ENCODE measurements around the gene ANKRD27.
A peak's percentile ranks its signal among the peaks of the same experiment; 100 is the strongest.
"Not testable (repeated sequence)": the region's sequence is repeated elsewhere in the genome, so short reads cannot be mapped to it uniquely, and the experiment has no call there.

The ANKRD27 gene

GRCh38 chr19:32688311-32688710, 13.3 kb upstream of the ANKRD27 start:
- no peak for DNase-seq (ENCODE audit: low read depth)

GRCh38 chr19:32687681-32688080, 12.7 kb upstream of the ANKRD27 start:
- DNase-seq (ENCODE audit: low read depth): no peak

GRCh38 chr19:32686847-32687475, 12.0 kb upstream of the ANKRD27 start:
- DNase-seq (ENCODE audit: low read depth): no peak

- no peak for DNase-seq (ENCODE audit: low read depth)
Observed at GRCh38 chr19:32682317-32682716, 7.3 kb upstream of the ANKRD27 start.

DNA sequence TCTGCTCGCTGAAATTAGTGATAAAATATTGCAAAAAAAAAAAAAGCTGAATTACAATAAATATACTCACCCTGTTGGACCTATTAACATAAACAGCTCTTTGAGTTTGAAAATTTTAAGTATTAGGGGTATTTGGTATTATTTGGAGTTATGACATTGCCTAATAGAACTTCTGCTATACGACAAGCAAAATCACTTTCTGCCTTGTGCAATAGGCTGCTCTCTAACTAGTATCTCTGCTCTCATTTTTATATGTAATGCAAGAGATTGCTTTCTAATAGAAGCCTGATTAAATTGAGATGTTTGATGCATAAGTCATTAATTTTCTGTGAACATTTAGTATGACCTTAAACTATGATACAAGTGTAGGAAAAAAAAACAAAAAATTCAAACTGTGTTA, 6.0 kb upstream of the ANKRD27 start:
- no peak for DNase-seq (ENCODE audit: low read depth)

- DNase-seq (ENCODE audit: low read depth): no peak
Observed at GRCh38 chr19:32677657-32678056, 2.7 kb upstream of the ANKRD27 start.

- DNase-seq (ENCODE audit: low read depth): no peak
Observed at GRCh38 chr19:32676895-32677359, 1.9 kb upstream of the ANKRD27 start.

DNA sequence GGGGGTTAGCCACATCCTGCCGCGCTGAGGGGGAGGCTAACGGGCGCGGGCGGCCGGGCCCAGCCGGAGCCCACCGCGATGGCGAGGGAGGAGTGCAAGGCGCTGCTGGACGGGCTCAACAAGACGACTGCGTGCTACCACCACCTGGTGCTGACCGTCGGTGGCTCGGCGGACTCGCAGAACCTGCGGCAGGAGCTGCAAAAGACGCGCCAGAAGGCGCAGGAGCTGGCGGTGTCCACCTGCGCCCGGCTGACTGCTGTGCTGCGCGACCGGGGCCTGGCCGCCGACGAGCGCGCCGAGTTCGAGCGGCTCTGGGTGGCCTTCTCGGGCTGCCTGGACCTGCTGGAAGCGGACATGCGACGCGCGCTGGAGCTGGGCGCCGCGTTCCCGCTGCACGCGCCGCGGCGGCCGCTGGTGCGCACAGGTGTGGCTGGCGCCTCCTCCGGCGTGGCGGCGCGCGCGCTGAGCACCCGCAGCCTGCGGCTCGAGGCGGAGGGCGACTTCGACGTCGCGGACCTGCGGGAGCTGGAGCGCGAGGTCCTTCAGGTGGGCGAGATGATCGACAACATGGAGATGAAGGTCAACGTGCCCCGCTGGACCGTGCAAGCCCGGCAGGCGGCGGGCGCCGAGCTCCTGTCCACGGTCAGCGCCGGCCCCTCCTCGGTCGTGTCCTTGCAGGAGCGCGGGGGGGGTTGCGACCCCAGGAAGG, 1.4 kb upstream of the ANKRD27 start:
- peak; percentile 11 for DNase-seq (ENCODE audit: low read depth)

GRCh38 chr19:32675720-32676185, 773 bp upstream of the ANKRD27 start, which contains the start of gene RGS9BP:
Gene RGS9BP (plus strand): TSS chr19:32675848. CDS start chr19:32676264, 416 bp downstream.
- peak; percentile 57 for DNase-seq (ENCODE audit: low read depth)

GRCh38 chr19:32674153-32674930, 638 bp downstream of the ANKRD27 start:
- no peak for DNase-seq (ENCODE audit: low read depth)

DNA sequence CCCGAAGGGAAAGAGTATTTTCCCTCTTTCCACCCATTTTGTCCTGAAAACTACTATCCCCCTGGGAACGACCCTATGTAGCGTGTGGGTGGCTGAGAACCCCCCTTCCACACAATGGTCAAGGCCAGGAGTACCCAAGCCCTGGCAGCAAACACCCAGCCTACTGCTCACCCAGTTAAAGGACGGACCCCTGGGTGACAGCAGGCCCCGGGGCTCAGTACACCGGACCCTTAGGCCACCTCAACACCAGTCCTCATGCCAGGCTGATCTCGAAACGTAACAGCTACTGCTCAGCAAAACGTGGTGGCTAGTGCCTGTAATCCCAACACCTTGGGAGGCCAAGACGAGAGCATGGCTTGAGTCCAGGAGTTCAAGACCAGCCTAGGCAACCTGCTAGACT, 1.4 kb downstream of the ANKRD27 start:
- no peak for DNase-seq (ENCODE audit: low read depth)

DNA sequence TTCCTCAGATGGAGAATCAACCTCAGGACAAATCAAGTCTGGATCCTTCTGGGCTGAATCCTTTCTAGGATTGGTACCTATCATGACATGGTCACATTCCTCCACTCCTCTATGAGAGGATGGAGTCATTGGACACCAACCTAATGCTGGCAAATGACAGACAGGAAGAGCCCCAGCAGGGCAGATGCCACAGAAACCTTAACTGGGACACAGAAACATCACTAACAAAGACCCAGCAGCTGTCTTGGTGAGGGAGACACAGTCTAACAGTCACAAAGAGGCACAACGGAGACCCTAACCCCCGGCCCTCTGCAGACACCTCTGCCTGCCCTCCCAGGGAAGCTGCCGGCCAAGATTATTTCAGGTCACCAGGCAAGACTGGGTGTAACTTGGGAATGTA, 2.1 kb downstream of the ANKRD27 start:
- DNase-seq (ENCODE audit: low read depth): no peak

DNA sequence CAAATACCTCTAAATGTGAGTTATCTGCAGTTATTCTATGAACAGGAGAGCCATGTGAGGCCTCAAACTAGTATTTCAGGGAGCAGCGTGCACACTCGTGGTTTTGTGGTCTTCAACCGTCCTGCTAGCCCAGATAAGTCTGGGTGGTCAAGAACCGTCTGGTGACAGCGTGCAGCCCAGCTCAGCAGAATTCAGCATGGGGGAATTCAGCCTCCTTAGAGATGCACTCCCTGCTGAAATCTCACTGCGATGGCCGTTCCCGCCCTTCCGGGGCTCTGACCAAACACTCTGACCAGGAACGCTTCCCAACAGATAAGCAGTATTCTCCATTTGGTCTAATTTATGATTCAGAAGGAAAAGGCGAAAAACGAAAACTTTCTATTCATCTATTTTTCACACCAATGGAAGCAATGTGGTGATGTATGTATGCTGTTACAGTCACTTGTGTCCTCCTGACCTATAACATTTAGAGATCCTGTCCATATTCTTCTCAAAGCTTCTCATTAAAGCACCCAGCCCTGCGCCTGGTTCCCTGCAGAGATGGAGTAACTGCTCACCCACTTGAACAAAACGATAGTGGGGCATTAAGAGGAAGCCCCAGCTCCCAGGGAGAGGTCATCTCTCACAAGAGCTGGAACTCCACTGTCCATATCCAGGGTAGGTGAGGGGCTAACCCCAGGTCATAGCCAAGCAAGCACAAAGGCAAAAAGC, 2.9 kb downstream of the ANKRD27 start:
- DNase-seq (ENCODE audit: low read depth): no peak

GRCh38 chr19:32669310-32669709, 5.7 kb downstream of the ANKRD27 start:
- DNase-seq (ENCODE audit: low read depth): no peak

DNA sequence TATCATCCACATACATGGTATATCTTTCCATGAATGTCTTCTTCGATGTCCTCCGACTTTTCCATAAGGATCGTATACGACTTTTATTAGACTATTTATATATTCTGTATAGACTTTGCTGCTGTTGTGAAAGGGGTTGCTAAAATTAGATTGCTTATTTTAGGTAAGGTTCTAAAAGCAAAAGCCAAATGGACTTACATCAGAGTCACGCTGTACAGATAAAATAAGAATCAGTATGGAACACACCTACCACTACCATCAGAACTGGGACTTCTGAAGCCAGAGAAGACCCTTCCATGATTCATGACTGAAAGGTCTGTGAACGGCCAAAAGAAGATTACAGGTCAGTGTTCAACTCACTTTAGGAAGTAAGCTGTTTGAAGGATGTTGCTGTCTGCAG, 8.9 kb downstream of the ANKRD27 start:
- DNase-seq (ENCODE audit: low read depth): no peak

DNA sequence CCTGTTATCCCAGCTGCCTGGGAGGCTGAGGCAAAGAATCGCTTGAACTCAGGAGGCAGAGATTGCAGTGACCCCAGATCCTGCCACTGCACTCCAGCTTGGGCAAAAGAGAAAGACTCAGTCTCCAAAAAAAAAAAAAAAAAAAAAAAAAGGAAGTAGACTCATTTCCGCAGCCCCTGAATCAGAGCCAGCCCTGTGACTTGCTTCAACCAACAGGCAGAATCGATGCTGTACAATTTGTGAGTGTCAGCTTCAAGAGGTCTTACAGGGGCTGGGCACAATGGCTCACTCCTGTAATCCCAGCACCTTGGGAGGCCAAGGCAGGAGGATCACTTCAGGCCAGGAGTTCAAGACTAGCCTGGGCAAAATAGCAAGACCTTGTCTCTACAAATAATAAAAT, 12.8 kb downstream of the ANKRD27 start:
- no peak for DNase-seq (ENCODE audit: low read depth)

DNA sequence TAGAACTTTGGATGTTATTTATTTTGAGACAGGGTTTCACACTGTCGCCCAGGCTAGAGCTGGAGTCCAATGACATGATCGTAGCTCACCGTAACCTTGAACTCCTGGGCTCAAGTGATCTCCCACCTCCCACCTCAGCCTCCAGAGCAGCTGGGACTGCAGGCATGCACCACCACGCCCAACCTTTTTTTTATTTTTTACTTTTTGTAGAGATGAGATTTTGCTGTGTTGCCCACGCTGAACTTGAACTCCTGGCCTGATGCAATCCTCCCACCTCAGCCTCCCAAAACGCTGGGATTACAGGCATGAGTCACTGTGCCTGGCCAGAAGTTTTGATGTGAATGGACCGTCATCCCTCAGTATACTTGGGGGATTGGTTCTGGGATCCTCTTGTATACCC, 13.7 kb downstream of the ANKRD27 start:
- no peak for DNase-seq (ENCODE audit: low read depth)

DNA sequence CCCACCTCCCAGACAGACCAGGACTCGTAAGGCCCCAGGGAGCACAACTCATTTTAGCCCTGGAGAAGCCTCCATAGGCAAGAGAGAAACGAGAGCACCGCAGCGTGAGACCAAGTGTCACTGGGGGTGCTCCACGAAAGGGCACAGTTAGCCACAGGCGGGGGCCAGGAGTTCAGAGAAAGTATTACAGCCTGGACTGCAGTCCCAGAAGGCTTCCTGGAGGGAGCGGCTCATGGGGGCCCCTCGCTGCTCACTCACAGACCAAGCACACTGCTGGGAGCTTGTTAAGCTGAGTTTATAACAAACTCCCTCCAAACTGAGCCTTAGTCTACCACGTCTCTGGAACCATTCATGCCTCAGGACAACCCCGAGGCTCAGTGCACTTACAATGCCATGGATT, 16.5 kb downstream of the ANKRD27 start:
- no peak for DNase-seq (ENCODE audit: low read depth)

GRCh38 chr19:32658075-32658474, 16.9 kb downstream of the ANKRD27 start:
- no peak for DNase-seq (ENCODE audit: low read depth)

- not testable (repeated sequence) for DNase-seq (ENCODE audit: low read depth)
Observed at GRCh38 chr19:32656379-32656778, 18.6 kb downstream of the ANKRD27 start.

- no peak for DNase-seq (ENCODE audit: low read depth)
Observed at GRCh38 chr19:32653599-32653915, 21.4 kb downstream of the ANKRD27 start.

DNA sequence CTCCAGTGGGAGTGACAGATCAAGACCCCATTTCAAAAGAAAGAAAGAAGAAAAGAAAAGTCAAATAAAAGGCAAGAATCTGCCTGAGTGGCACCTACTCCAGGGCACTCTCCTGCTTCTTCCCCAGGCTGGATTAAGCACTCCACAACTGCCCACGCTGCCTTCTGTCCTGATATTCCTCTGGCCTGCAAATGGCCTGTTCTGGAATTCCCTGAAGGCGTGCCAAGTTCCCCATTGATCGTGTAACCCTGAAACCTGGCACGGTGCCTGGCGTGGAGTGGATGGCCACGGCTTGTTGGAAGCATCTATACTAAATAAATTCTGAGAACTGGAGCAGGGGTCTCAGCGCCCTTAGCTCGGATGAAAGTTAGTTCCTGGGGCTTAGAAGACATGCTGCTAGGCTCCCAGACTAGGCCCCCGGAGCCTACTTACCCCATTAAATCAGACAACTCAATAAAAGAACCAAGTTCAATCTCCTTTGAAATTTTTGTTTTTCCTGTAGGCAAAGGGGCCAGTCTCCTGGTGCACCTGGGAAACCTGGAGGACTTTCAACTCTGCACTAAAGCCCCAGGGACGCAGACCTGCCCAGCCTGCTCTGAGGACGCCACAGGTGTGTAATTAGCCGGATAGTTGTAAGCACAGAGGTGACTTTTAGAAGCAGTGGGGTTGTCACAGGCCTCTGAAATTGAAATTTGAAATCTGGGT, 21.9 kb downstream of the ANKRD27 start:
- DNase-seq (ENCODE audit: low read depth): no peak

Measured in activated T-cell treated with anti-CD3 and anti-CD28 coated beads for 48 hours (primary cell).